Measurements from ENCODE around the gene WDR7. TPM values are rescaled to one million over a fixed set of nuclear protein-coding genes. Genes with fewer than 3 reads are reported as not detected.

Gene WDR7
- total RNA-seq, 2 donors from 2014 or later = 22.3 to 24.0 TPM

DNA sequence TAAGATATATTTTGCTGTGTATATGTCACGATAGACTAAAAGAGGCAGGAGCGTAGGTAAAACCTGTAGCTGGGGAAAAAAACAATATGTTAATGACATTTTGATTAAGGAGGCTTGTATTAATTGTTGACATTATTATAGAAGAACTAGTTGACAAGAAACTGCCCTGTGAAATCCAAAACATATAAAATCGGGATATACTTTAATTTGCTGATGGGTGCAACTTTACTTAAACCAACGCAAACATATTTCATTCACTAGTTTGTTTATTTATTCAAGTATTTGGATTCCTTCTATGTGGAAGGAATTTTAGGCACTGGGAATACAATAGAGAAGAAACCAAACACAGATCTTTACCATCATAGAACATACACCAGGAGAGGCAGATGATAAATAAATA is 8.0 kb downstream of the WDR7 start:
- H3K9me3 ChIP-seq = no peaks in the 10 kb centered on the region
- no peaks in the 10 kb centered on the region for H3K36me3 ChIP-seq
- TF ChIP-seq, protein P1, sequence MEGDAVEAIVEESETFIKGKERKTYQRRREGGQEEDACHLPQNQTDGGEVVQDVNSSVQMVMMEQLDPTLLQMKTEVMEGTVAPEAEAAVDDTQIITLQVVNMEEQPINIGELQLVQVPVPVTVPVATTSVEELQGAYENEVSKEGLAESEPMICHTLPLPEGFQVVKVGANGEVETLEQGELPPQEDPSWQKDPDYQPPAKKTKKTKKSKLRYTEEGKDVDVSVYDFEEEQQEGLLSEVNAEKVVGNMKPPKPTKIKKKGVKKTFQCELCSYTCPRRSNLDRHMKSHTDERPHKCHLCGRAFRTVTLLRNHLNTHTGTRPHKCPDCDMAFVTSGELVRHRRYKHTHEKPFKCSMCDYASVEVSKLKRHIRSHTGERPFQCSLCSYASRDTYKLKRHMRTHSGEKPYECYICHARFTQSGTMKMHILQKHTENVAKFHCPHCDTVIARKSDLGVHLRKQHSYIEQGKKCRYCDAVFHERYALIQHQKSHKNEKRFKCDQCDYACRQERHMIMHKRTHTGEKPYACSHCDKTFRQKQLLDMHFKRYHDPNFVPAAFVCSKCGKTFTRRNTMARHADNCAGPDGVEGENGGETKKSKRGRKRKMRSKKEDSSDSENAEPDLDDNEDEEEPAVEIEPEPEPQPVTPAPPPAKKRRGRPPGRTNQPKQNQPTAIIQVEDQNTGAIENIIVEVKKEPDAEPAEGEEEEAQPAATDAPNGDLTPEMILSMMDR (IDR thresholded peaks at IDR 0.05) = no peak
- peaks cover 0 to 9% of the 10 kb centered on the region in 2 donors for H3K4me1 ChIP-seq
- no peak for DNase-seq (ENCODE audit: low spot score)
- no peak overlapping the region for H3K27ac ChIP-seq
- H3K27me3 ChIP-seq = no peaks in the 10 kb centered on the region
- H3K4me3 ChIP-seq = no peak overlapping the region

DNA sequence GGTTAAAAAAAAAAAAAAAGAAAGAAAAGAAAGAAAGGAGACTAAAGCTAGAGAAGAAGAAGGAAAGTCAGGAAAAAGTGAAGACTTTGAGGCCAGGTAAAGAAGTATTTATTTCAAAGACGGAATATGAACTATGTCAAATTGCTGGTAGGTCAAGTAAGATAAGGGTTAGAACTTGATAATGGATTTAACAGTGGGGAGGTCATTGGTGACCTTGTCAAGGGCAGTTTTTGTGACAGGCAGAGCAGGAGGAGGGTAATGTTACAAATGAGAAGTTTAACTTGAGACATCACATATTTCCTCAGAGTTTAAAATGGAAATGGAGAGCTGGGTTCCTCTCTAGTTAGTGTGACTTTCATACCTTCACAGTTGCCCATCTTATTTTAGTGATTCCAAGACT is 9.5 kb downstream of the WDR7 start:
- no peak for DNase-seq (ENCODE audit: low spot score)
- Histone ChIP-seq H3K36me3 (no peaks in the 10 kb centered on the region), H3K27ac (no peak overlapping the region), H3K27me3 (no peaks in the 10 kb centered on the region), H3K9me3 (no peaks in the 10 kb centered on the region), H3K4me1 (peaks cover 0 to 9% of the 10 kb centered on the region in 2 donors), H3K4me3 (no peak overlapping the region)
- TF ChIP-seq, protein P1 (IDR thresholded peaks at IDR 0.05) = no peak

DNA sequence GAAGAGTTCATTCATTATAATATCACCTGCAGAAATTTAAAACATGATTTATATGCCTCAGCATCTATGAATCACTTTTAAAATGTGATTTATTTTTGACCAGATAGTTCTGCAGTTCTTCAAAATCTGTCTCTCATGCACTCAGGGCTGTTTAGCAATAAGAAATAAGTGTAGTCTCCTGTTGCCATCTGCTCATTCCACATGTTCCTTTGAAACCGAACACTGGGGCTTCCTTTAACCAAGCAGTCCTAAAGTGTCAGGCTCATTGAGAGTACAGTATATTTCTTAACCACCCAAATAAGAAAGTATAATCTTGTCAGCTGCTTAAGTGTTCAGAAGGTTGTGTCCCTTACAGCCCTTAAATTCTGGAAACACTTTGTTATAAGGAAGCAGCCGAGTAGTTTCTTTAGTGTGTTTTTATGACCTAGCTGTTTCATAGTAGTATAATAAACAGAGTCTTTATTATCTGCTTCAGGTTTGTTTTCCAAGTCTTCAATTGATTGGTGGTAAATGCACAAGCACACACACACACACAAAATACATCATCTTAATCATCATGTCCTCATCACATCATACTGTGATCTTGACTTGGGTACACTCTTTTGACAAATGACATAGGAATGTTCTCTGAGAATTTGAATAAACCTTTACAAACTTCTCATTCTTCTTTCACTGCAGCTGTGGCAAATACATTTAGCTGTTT is 10.4 kb downstream of the WDR7 start:
- no peak for DNase-seq (ENCODE audit: low spot score)
- Histone ChIP-seq H3K27ac (no peak overlapping the region), H3K4me3 (no peak overlapping the region), H3K4me1 (peaks cover 0 to 9% of the 10 kb centered on the region in 2 donors), H3K9me3 (no peaks in the 10 kb centered on the region), H3K27me3 (no peaks in the 10 kb centered on the region), H3K36me3 (no peaks in the 10 kb centered on the region)
- TF ChIP-seq, protein P1 (IDR thresholded peaks at IDR 0.05) = no peak

DNA sequence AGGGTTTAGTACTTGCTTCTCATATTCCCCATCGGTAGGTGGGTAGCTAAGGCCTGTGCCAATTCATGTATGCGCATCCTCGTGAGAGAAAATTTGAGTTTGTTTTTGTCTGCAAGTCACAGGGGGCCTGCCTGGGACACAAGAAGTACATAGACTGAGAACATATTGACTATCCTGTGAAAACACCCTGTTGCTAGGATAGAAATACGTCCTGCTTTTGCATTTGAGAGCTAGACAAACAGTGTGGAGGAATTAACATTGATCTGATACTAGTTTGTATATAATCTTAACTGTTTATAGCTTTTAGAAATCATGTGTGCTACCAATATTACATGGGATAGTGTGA is 10.9 kb downstream of the WDR7 start:
- no peak overlapping the region for H3K27ac ChIP-seq
- no peaks in the 10 kb centered on the region for H3K27me3 ChIP-seq
- H3K36me3 ChIP-seq = no peaks in the 10 kb centered on the region
- DNase-seq (ENCODE audit: low spot score) = no peak
- no peak overlapping the region for H3K4me3 ChIP-seq
- peaks cover 0 to 9% of the 10 kb centered on the region in 2 donors for H3K4me1 ChIP-seq
- TF ChIP-seq, protein P1 (IDR thresholded peaks at IDR 0.05) = no peak
- no peaks in the 10 kb centered on the region for H3K9me3 ChIP-seq

DNA sequence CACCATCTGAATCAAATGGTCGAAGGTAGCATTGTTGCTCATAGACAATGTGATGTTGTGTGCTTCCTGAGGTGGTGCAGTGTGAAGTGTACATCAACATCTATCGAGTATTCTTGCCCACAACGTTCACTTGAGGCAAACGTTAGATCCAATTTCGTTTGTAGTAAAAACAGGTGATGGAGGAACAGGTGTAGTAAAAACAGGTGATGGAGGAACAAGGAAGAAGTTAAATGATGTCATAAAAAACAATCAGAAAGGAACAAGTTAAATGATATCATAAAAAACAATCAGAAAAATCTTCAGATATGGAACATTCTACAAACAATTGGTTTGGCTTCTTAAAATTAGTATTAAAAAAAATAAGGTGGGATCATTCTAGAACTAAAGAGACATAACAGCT is 11.3 kb downstream of the WDR7 start:
- no peak overlapping the region for H3K4me3 ChIP-seq
- no peak overlapping the region for H3K27ac ChIP-seq
- no peaks in the 10 kb centered on the region for H3K9me3 ChIP-seq
- DNase-seq (ENCODE audit: low spot score) = no peak
- TF ChIP-seq, protein P1 (IDR thresholded peaks at IDR 0.05) = no peak
- peaks cover 0 to 9% of the 10 kb centered on the region in 2 donors for H3K4me1 ChIP-seq
- H3K36me3 ChIP-seq = no peaks in the 10 kb centered on the region
- H3K27me3 ChIP-seq = no peaks in the 10 kb centered on the region

DNA sequence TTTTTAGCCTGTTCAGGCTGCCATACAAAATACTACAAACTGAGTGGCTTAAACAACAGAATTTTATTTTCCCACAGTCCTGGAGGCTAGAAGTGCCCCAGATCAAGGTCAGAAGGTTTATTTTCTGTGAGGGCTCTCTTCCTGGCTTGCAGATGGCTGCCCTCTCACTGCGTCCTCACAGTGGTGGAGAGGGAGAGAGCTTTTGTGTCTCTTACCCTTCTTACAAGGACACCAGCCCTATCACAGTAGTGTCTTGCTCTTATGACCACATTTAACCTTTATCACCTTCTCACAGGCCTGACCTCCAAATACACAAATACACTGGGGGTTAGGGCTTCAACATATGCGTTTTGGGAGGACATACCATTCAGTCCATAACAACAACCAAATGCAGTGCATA is 11.7 kb downstream of the WDR7 start:
- no peaks in the 10 kb centered on the region for H3K36me3 ChIP-seq
- H3K4me1 ChIP-seq = peaks cover 0 to 9% of the 10 kb centered on the region in 2 donors
- H3K4me3 ChIP-seq = no peak overlapping the region
- H3K27me3 ChIP-seq = no peaks in the 10 kb centered on the region
- H3K27ac ChIP-seq = no peak overlapping the region
- TF ChIP-seq, protein P1 (IDR thresholded peaks at IDR 0.05) = no peak
- no peaks in the 10 kb centered on the region for H3K9me3 ChIP-seq
- no peak for DNase-seq (ENCODE audit: low spot score)

Data from right atrium auricular region (tissue), 2 donors.